GM12875 (cell line): ENCODE measurements around the gene SPRR2A.
"Not testable (repeated sequence)": the region's sequence is repeated elsewhere in the genome, so short reads cannot be mapped to it uniquely, and the experiment has no call there.

Experiments used
- H3K4me3 ChIP-seq: one replicate; pipeline ENCODE4 v1.5.1; 2011; ENCODE audit warnings: low read depth, low read length, control low read depth
- CTCF ChIP-seq: IDR thresholded peaks from 2 replicates; pipeline ENCODE4 v1.5.1; 2011; ENCODE audit warnings: low read depth, mild to moderate bottlenecking, control low read depth, inconsistent platforms, low read length, moderate library complexity, borderline replicate concordance; ENCODE audit not compliant: insufficient read depth

SPRR2A gene

DNA sequence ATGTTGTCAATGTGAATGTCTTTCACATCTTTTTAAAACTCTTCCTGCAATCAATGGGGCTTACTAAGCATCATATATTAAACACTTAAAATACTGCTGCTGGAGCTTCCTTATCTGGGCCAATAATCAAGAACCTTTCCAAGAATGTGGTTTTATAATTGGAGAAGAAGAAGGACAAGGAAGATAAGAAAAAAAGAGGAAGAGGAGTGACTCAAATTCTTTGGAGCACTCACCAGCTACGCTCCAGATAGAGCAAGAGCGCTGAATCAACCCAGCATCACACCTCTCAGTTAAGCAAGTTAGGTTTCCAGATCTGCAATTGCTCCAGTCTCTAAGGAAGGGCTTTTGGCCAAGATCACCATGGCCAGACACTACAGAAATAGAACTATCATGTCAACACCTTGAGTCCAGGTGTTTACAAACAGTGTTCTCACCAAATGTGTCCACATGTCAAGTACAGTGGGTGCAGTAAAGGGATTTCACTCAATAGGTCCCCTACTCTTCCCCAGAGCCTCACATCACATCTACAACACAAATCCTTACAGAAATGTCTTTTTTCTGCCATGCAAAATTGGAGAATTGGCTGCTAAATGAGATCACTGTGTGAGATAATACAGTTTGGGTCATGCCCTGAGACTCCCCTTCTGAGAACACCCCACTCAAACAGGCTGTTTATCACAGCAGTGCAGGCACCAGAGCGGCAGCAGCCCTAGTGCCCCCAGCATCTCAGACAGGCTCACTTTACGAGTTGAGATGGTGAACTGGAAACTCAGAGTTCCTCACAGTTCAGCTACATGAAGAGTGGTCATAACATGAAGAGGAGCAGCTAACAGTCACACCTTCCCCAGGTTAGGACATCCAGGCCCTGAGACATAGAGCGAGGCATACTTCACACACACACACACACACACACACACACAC is 15.8 kb upstream of the SPRR2A start:
- no peak overlapping the region for H3K4me3 ChIP-seq
- TF ChIP-seq CTCF: no peak

GRCh38 chr1:153071511-153071910 is 14.2 kb upstream of the SPRR2A start, which contains the start of gene SPRR2B:
SPRR2B (minus strand) TSS chr1:153071611; CDS start chr1:153070839, 772 bp downstream.
- no peak for TF ChIP-seq CTCF
- no peak within 1 kb of the TSS for H3K4me3 ChIP-seq

DNA sequence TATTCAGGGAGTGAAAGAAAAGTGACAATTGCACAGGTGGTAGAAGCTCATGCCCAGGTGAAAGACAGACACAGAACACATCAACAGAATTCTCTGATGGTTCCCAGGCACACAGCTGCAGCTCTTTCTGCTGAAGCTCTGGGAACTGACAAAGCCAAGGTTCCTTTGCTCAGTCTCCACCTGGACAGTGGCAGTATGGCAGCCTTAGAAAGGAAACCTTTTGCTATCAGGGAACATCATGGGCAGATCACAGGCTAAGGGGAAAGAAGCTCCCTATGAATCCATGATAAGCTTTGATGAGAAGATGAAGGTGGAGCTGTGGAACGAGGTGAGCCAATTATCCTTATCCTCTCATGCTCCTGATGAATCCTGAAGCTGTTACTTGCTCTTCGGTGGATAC is 12.9 kb upstream of the SPRR2A start:
- H3K4me3 ChIP-seq: no peak overlapping the region
- TF ChIP-seq CTCF: no peak

DNA sequence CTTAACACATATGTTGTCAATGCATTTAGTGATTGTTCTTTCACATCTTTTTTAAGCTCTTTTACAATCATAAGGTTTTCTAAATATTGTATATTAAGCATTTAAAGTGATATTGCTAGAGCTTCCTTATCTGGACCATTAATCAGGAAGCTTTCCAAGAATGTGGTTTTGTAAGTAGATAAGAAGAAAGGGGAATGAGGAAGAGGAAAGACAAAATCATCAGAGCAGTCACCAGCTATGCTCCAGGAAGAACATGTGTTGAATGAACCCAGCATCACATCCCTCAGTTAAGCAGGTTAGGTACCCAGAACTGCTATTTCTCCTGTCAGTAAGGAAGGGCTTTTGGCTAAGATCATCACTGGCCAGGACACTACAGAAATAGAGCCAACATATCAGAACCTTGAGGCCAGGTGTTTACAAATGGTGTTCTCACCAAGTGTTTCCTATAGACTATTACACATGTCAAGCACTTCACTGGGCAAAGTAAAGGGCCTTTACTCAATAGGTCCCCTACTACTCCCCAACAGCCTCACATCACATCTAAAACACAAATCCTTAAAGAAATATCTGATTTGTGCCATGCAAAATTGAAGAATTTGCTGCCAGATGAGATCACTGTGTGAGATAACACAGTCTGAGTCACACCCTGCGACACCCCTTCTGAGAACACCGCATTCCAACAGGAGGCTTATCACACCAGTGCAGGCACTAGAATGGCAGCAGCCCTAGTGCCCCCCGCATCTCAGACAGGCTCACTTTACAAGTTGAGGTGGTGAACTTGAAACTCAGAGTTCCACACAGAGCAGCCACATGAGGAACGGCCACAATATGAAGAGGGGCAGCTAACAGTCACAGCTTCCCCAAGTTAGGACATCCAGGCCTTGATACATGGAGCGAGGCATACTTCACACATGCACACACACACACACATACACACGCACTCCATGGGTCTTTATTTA is 1.8 kb upstream of the SPRR2A start:
- no peak overlapping the region for H3K4me3 ChIP-seq
- TF ChIP-seq CTCF: no peak

DNA sequence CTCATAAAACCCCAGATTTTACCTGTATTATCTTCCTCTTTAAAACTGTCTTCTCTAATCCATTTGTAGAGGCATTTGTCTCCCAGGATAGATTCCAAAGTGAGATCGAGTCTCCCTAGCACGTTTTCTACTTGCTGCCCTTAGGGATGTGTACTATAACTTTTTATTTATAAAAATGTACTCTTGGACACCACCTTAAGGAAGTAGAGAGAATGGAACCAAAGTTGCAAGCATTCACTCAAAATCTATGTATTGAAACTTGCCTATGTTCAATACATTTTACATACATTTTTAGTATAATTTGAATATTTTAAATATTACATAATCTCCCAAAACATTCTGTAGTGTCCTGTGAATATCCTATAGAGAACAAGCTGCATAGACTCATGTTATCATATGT is 842 bp upstream of the SPRR2A start:
- TF ChIP-seq CTCF: no peak

DNA sequence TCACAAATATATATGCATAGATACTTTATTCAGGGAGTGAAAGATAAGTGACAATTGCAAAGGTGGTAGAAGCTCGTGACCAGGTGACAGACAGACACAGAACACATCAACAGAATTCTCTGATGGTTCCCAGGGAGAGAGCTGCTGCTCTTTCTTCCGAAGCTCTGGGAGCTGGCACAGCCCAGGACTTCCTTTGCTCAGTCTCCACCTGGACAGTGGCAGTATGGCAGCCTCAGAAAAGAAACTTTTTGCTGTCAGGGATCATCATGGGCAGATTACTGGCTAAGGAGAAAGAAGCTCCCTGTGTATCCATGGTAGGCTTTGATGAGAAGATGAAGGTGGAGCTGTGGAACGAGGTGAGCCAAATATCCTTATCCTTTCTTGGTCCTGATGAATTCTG is 1.2 kb downstream of the SPRR2A start:
- H3K4me3 ChIP-seq: not testable (repeated sequence)

More for the DNA sequence above, 842 bp upstream of the SPRR2A start:
- no peak overlapping the region for H3K4me3 ChIP-seq

DNA sequence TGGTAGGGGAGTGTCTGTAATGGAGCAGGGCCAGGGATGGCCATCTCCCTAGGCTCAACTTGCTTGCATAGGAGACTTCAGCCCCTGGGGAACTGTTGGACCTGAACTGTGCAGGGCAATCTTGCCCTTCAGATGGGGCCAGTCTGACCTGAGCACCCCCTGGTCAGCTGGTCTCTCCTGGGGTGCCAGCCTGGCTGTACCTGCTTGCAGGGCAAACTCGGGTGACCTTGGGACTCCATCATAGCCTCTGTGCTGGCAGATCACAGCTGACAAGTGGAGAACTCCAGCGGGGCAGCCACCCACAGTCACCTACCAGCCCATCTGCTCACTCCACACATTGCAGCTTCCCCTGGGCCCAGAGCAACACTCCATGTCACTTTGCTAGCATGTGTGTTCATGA is 8.1 kb downstream of the SPRR2A start:
- H3K4me3 ChIP-seq: no peak overlapping the region
- no peak for TF ChIP-seq CTCF
